Measurements from ENCODE around the gene TSPAN13. TPM values are rescaled to one million over a fixed set of nuclear protein-coding genes. Genes with fewer than 3 reads are reported as not detected.

Gene TSPAN13
- total RNA-seq, 6 experiments from 2014 or later: 19.5 to 60.9 (median 23.4) TPM

DNA sequence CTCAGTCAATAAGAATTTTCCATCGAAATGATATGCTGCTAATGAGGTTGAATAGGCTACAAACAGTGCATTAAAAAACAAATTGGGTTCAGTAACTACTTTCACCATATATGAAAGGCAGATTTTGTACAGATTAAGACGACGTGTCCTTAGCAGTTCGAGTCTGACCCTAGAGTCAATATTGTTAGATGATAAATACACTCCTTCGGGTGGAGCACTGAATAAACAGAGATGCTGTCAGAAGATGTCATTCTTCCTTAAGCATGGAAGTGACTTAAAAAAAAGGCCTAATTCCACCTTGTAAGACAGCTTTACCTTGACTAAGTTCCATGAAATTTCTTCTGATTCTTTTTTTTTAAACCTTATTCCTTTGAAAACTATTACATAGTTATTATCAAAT is 57.0 kb downstream of the TSPAN13 start:
- no peaks in the 10 kb centered on the region for H3K27me3 Mint-ChIP-seq (ENCODE audit: insufficient read depth)
- peaks cover 15% of the 10 kb centered on the region for H3K4me1 Mint-ChIP-seq (ENCODE audit: low read depth)
- H3K27ac Mint-ChIP-seq: no peak overlapping the region
- no peak overlapping the region for H3K4me3 Mint-ChIP-seq
- no peaks in the 10 kb centered on the region for H3K9me3 Mint-ChIP-seq
- no peak for TF ChIP-seq CTCF (IDR thresholded peaks at IDR 0.05)
- no peak for DNase-seq
- H3K36me3 Mint-ChIP-seq (ENCODE audit: low read depth): no peaks in the 10 kb centered on the region

DNA sequence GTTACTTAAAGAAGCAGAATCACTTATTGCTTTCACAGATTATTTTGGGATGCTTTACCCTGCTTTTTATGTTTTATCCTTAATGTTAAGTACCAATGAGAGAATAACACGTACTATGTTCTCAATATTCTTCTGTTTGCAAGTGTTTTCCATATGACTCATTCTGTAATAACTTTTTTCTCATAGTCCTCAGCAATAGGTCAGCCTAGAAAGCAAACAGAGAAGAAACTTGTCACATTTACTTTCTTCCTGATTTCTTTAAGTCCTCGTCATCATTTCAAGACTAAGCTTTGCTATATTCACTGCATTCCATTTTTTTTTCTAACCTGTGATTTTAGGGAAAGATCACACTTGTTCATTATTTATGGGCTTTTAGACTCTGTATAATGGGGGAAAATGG is 58.0 kb downstream of the TSPAN13 start:
- Mint-ChIP-seq H3K27ac (peak overlapping the region; percentile 70), H3K36me3 (ENCODE audit: low read depth) (no peaks in the 10 kb centered on the region), H3K4me1 (ENCODE audit: low read depth) (peaks cover 13% of the 10 kb centered on the region), H3K27me3 (ENCODE audit: insufficient read depth) (no peaks in the 10 kb centered on the region), H3K9me3 (no peaks in the 10 kb centered on the region), H3K4me3 (peak overlapping the region; percentile 7; the same call in 1 of the 2 replicates)
- no peak for TF ChIP-seq CTCF (IDR thresholded peaks at IDR 0.05)
- peak; percentile 69 for DNase-seq

GRCh38 chr7:16812542-16813231 is 59.1 kb downstream of the TSPAN13 start:
- H3K4me3 Mint-ChIP-seq: no peak overlapping the region
- H3K27ac Mint-ChIP-seq: no peak overlapping the region

DNA sequence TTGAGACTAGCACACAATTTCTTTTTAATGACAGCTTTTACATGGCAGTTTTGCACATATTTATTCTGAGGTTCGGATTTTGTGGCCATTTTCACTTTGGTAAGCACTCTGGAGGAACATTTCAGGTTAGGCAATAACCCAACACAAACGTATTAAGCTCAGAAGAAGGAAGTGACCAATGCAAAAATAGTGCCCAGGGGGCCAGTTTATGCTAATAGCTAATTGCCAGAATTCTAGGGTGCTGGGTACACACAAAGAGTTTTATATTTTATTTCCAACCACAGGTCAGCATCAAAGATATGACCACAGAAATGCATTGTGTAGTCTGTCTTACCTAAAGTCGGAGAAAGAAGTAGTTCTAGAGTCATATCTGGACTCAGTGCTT is 59.7 kb downstream of the TSPAN13 start:
- Mint-ChIP-seq H3K4me1 (ENCODE audit: low read depth) (peaks cover 22% of the 10 kb centered on the region), H3K27ac (no peak overlapping the region), H3K4me3 (no peak overlapping the region), H3K27me3 (ENCODE audit: insufficient read depth) (no peaks in the 10 kb centered on the region), H3K9me3 (no peaks in the 10 kb centered on the region), H3K36me3 (ENCODE audit: low read depth) (no peaks in the 10 kb centered on the region)
- TF ChIP-seq CTCF (IDR thresholded peaks at IDR 0.05): no peak
- DNase-seq: no peak

More at GRCh38 chr7:16812542-16813231, 59.1 kb downstream of the TSPAN13 start:
- Mint-ChIP-seq H3K9me3 (no peaks in the 10 kb centered on the region), H3K36me3 (ENCODE audit: low read depth) (no peaks in the 10 kb centered on the region), H3K4me1 (ENCODE audit: low read depth) (peaks cover 17% of the 10 kb centered on the region), H3K27me3 (ENCODE audit: insufficient read depth) (no peaks in the 10 kb centered on the region)
- no peak for TF ChIP-seq CTCF (IDR thresholded peaks at IDR 0.05)
- no peak for DNase-seq

DNA sequence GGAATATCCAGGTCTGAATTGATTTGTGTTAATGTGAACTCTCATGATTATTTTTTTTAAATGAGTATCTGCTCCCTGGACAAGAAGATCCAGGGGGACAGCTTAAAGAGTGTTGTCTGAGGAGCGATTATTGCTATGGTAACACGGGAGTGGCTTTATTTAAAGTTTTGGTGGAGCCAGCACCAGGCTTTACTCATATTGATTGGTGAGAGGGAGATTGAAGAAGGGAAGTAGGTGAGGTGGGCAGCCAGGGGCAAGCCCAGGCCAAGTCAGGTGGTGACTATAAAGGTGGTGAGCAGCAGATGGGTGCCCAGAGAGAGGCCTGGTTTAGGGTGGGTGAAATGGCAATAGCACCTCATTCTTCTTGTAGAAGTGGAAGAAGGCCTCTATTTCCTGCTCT is 61.4 kb downstream of the TSPAN13 start:
- TF ChIP-seq CTCF (IDR thresholded peaks at IDR 0.05): no peak
- H3K4me1 Mint-ChIP-seq (ENCODE audit: low read depth): peaks cover 24% of the 10 kb centered on the region
- no peak overlapping the region for H3K4me3 Mint-ChIP-seq
- H3K9me3 Mint-ChIP-seq: no peaks in the 10 kb centered on the region
- no peak for DNase-seq
- H3K27me3 Mint-ChIP-seq (ENCODE audit: insufficient read depth): no peaks in the 10 kb centered on the region
- no peak overlapping the region for H3K27ac Mint-ChIP-seq
- no peaks in the 10 kb centered on the region for H3K36me3 Mint-ChIP-seq (ENCODE audit: low read depth)

Data from HFFc6 (cell line).